K562 (cell line): ENCODE results near the gene KRTAP11-1. TPM values are rescaled to one million over a fixed set of nuclear protein-coding genes. Genes with fewer than 3 reads are reported as not detected.

Experiments
- ATF7 ChIP-seq: fragments of 450-650 bp; IDR thresholded peaks from 2 replicates; pipeline ENCODE4 v1.7.1; 2014; ENCODE audit warnings: mild to moderate bottlenecking, moderate library complexity
- CCNT2 ChIP-seq: IDR thresholded peaks from 2 replicates; pipeline ENCODE4 v1.6.1; 2011; ENCODE audit warnings: borderline replicate concordance, low read depth, mild to moderate bottlenecking, moderate library complexity, mixed read lengths, low read length; ENCODE audit not compliant: insufficient read length; ENCODE audit errors: extremely low read depth
- FOXO4 ChIP-seq: fragments of 450-650 bp; formaldehyde crosslinking; IDR thresholded peaks from 2 replicates; pipeline ENCODE4 v1.4.0; 2020; ENCODE audit warnings: mild to moderate bottlenecking, moderate library complexity
- HNRNPH1 ChIP-seq: fragments of 200-400 bp; formaldehyde crosslinking; optimal IDR thresholded peaks from 2 replicates; pipeline ENCODE3; 2017; ENCODE audit warnings: low read depth, mild to moderate bottlenecking, low read length, moderate library complexity
- JUN ChIP-seq, 2 experiments: sonication (generic) in 1 of 2; formaldehyde crosslinking in 1 of 2; IDR thresholded peaks; 2 replicates each; pipeline versions ENCODE4 v1.6.1 to v1.8.0; 2012 to 2022; ENCODE audit warnings: borderline replicate concordance in 2 of 2, mild to moderate bottlenecking in 2 of 2, improper control_type of control experiment in 1 of 2, low read depth in 1 of 2, low read length in 1 of 2, missing genetic modification reagents in 1 of 2
- PHF20 ChIP-seq: fragments of 450-650 bp; IDR thresholded peaks from 2 replicates; pipeline ENCODE4 v1.6.1; 2018; ENCODE audit not compliant: partially characterized antibody
- POLR2G ChIP-seq: fragments of 200-400 bp; formaldehyde crosslinking; IDR thresholded peaks from 2 replicates; pipeline ENCODE4 v1.6.1; 2017; ENCODE audit warnings: low read depth, mild to moderate bottlenecking, antibody characterized with exemption, low read length, moderate library complexity
- TFE3 ChIP-seq: fragments of 450-650 bp; formaldehyde crosslinking; IDR thresholded peaks from 2 replicates; pipeline ENCODE4 v1.4.0; 2020; ENCODE audit warnings: mild to moderate bottlenecking, mixed read lengths
- TRIM28 ChIP-seq: fragments of 450-650 bp; IDR thresholded peaks from 2 replicates; pipeline ENCODE4 v1.6.1; 2017
- YY1 ChIP-seq, 3 experiments: IDR thresholded peaks; 2 replicates each; pipeline ENCODE4 v1.6.1; 2011; ENCODE audit warnings: low read length in 2 of 3, mild to moderate bottlenecking in 2 of 3, moderate library complexity in 2 of 3, borderline replicate concordance in 1 of 3, control low read depth in 1 of 3, low read depth in 1 of 3; ENCODE audit not compliant: insufficient read depth in 3 of 3, insufficient replicate concordance in 2 of 3, control insufficient read depth in 1 of 3, insufficient read length in 1 of 3; ENCODE audit errors: extremely low read depth in 1 of 3
- polyA plus RNA-seq, 8 experiments: library from polyadenylated mRNA; depleted of rRNA in 4 of 8; stranded (reverse) in 5 of 8; unstranded in 3 of 8; fragments of >200 nt; fragmentation: Nextera tagmentation in 2 of 8; fragmentation: Illumina TruSeq in 1 of 8; extraction: Ambion mirVana in 2 of 8; extraction: Trizol in 1 of 8; gene quantifications; 2 replicates each; pipeline versions ENCODE4 v1.2.1 to v1.2.3, GENCODE V29; 2011 to 2014; ENCODE audit warnings: inconsistent platforms in 1 of 8, missing spikeins in 1 of 8
- total RNA-seq, 7 experiments: library from RNA; depleted of rRNA in 6 of 7; stranded (reverse); fragments of >200 nt in 6 of 7; fragmentation: Illumina TruSeq in 2 of 7; extraction: Trizol in 2 of 7; gene quantifications; 2 replicates each; pipeline versions ENCODE4 v1.2.1 to v1.2.3, GENCODE V29; 2011 to 2021; ENCODE audit warnings: low replicate concordance in 1 of 7
- TF ChIP-seq, protein P1 (sequence below): fragments of 450-650 bp; IDR thresholded peaks from 2 replicates; pipeline ENCODE4 v1.6.1; 2018; ENCODE audit not compliant: partially characterized antibody

Gene KRTAP11-1
- total and polyA plus RNA-seq, 9 of the 15 experiments (the other 6 are each of a cell fraction or from before 2014, with no cell fraction given), result not detected

- TF ChIP-seq YY1 (IDR thresholded peaks at IDR 0.05; ENCODE audit: borderline replicate concordance in 1 of 3, control insufficient read depth in 1 of 3, extremely low read depth in 1 of 3, insufficient read depth in 3 of 3, insufficient read length in 1 of 3, insufficient replicate concordance in 2 of 3, low read depth in 1 of 3, low read length in 2 of 3) (no peak), CCNT2 (no peak), FOXO4 (no peak), HNRNPH1 (no peak), TRIM28 (no peak), PHF20 (no peak), POLR2G (no peak), JUN (IDR thresholded peaks at IDR 0.05; ENCODE audit: borderline replicate concordance, low read depth, low read length) (no peak), JUN (CRISPR knock-in tag; IDR thresholded peaks at IDR 0.05; ENCODE audit: borderline replicate concordance) (no peak), ATF7 (no peak), TFE3 (CRISPR knock-in tag) (no peak)
- TF ChIP-seq, protein P1, sequence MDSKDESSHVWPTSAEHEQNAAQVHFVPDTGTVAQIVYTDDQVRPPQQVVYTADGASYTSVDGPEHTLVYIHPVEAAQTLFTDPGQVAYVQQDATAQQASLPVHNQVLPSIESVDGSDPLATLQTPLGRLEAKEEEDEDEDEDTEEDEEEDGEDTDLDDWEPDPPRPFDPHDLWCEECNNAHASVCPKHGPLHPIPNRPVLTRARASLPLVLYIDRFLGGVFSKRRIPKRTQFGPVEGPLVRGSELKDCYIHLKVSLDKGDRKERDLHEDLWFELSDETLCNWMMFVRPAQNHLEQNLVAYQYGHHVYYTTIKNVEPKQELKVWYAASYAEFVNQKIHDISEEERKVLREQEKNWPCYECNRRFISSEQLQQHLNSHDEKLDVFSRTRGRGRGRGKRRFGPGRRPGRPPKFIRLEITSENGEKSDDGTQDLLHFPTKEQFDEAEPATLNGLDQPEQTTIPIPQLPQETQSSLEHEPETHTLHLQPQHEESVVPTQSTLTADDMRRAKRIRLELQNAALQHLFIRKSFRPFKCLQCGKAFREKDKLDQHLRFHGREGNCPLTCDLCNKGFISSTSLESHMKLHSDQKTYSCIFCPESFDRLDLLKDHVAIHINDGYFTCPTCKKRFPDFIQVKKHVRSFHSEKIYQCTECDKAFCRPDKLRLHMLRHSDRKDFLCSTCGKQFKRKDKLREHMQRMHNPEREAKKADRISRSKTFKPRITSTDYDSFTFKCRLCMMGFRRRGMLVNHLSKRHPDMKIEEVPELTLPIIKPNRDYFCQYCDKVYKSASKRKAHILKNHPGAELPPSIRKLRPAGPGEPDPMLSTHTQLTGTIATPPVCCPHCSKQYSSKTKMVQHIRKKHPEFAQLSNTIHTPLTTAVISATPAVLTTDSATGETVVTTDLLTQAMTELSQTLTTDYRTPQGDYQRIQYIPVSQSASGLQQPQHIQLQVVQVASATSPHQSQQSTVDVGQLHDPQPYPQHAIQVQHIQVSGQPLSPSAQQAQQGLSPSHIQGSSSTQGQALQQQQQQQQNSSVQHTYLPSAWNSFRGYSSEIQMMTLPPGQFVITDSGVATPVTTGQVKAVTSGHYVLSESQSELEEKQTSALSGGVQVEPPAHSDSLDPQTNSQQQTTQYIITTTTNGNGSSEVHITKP, result no peak
Observed at GRCh38 chr21:30847627-30848500, 33.5 kb downstream of the KRTAP11-1 start (continued).
